B cell (primary cell): ENCODE measurements around the gene CDK19. TPM values are rescaled to one million over a fixed set of nuclear protein-coding genes. Genes with fewer than 3 reads are reported as not detected.

Source experiments
- ATAC-seq: fragments of 200-7000 bp; cut with Tn5 transposase; one replicate; pipeline ENCODE4 v1.10.0; 2021; ENCODE audit warnings: low read depth, mild to moderate bottlenecking, moderate number of reproducible peaks, moderate library complexity
- CTCF ChIA-PET: fragments of 350-600 bp; sonication (Branson Sonifier 250); formaldehyde crosslinking; loops from one replicate; lab custom pipeline; 2021; ENCODE audit warnings: antibody characterized with exemption, inconsistent platforms; lab: Charles Lee
- POLR2A ChIA-PET: fragments of 350-600 bp; sonication (Branson Sonifier 250); formaldehyde crosslinking; loops from one replicate; lab custom pipeline; 2021; ENCODE audit warnings: antibody characterized with exemption; lab: Charles Lee
- DNase-seq: peaks from one replicate; pipeline ENCODE4 v3.0.0; 2013
- H2AFZ ChIP-seq: 2 replicates; pipeline ENCODE4 v1.6.1; 2012; ENCODE audit warnings: mild to moderate bottlenecking, low read depth, low read length; ENCODE audit not compliant: insufficient read depth, poor library complexity, severe bottlenecking
- H3K27ac ChIP-seq, 2 donors: 1 replicate in 1 of 2; 2 replicates in 1 of 2; pipeline ENCODE4 v1.5.1; 2012 to 2013; ENCODE audit warnings: low read length in 2 of 2, mild to moderate bottlenecking in 2 of 2, moderate library complexity in 1 of 2
- H3K27me3 ChIP-seq, 4 experiments: fragments of 200-600 bp in 1 of 4; sonication (generic) in 1 of 4; replicated peaks in 1 of 4; 1 replicate in 2 of 4; 2 replicates in 2 of 4; pipeline versions ENCODE4 v1.6.1 to v1.7.0; 2013 to 2016; ENCODE audit warnings: low read length in 3 of 4, mild to moderate bottlenecking in 2 of 4, mixed read lengths in 1 of 4, moderate library complexity in 1 of 4; ENCODE audit not compliant: insufficient read depth in 4 of 4, control insufficient read depth in 3 of 4; ENCODE audit errors: control extremely low read depth in 1 of 4
- H3K36me3 ChIP-seq, 2 experiments: replicated peaks in 1 of 2; 1 replicate in 1 of 2; 2 replicates in 1 of 2; pipeline versions ENCODE4 v1.6.1 to v1.7.1; 2013; ENCODE audit warnings: low read length in 1 of 2; ENCODE audit not compliant: insufficient read depth in 2 of 2, control insufficient read depth in 1 of 2; ENCODE audit errors: control extremely low read depth in 1 of 2, extremely low read depth in 1 of 2
- H3K4me1 ChIP-seq, 2 donors: fragments of 200-600 bp in 1 of 2; sonication (generic) in 1 of 2; 1 replicate in 1 of 2; 2 replicates in 1 of 2; pipeline versions ENCODE4 v1.5.1 to v1.6.1; 2013 to 2017; ENCODE audit warnings: low read length in 2 of 2; ENCODE audit not compliant: control insufficient read depth in 2 of 2, insufficient read depth in 2 of 2
- H3K4me2 ChIP-seq: replicated peaks from 2 replicates; pipeline ENCODE3; 2012; ENCODE audit warnings: mild to moderate bottlenecking, low read depth, low read length; ENCODE audit not compliant: poor library complexity, severe bottlenecking
- H3K4me3 ChIP-seq, 5 experiments: fragments of 200-600 bp in 1 of 5; sonication (generic) in 1 of 5; 1 replicate in 3 of 5; 2 replicates in 2 of 5; pipeline versions ENCODE4 v1.5.1 to v1.7.0; 2011 to 2016; ENCODE audit warnings: low read length in 4 of 5, mild to moderate bottlenecking in 4 of 5, low read depth in 2 of 5, control low read depth in 1 of 5, moderate library complexity in 1 of 5; ENCODE audit not compliant: insufficient read depth in 1 of 5; ENCODE audit errors: control extremely low read depth in 1 of 5, extremely low read depth in 1 of 5
- H3K79me2 ChIP-seq: fragments of 200-600 bp; sonication (generic); one replicate; pipeline ENCODE4 v1.6.0; 2016; ENCODE audit warnings: low read length; ENCODE audit not compliant: control insufficient read depth, insufficient read depth
- H3K9ac ChIP-seq: fragments of 200-600 bp; sonication (generic); 2 replicates; pipeline ENCODE4 v1.6.1; 2017; ENCODE audit warnings: mild to moderate bottlenecking, low read length, moderate library complexity
- H3K9me3 ChIP-seq, 3 donors: one replicate each; pipeline versions ENCODE4 v1.6.1 to v1.7.1; 2013; ENCODE audit warnings: low read length in 2 of 3; ENCODE audit not compliant: control insufficient read depth in 2 of 3, insufficient read depth in 1 of 3; ENCODE audit errors: control extremely low read depth in 1 of 3
- H4K20me1 ChIP-seq: 2 replicates; pipeline ENCODE4 v1.6.0; 2012; ENCODE audit warnings: mild to moderate bottlenecking, low read length; ENCODE audit not compliant: insufficient read depth, control insufficient read depth, poor library complexity, severe bottlenecking
- H3K27ac Mint-ChIP-seq: one replicate; pipeline ENCODE4 v1.8.0; 2021; ENCODE audit warnings: mixed read lengths
- H3K27me3 Mint-ChIP-seq: one replicate; pipeline ENCODE4 v1.8.0; 2021; ENCODE audit warnings: mixed read lengths
- H3K4me1 Mint-ChIP-seq: one replicate; pipeline ENCODE4 v1.8.0; 2021; ENCODE audit warnings: mixed read lengths
- H3K4me3 Mint-ChIP-seq: one replicate; pipeline ENCODE4 v1.8.0; 2021; ENCODE audit warnings: mixed read lengths
- H3K9me3 Mint-ChIP-seq: one replicate; pipeline ENCODE4 v1.8.0; 2022; ENCODE audit warnings: mixed read lengths; ENCODE audit not compliant: insufficient read depth
- EZH2 ChIP-seq: IDR thresholded peaks from 2 replicates; pipeline ENCODE4 v1.6.1; 2012; ENCODE audit warnings: borderline replicate concordance, low read depth, mild to moderate bottlenecking, moderate library complexity, low read length; ENCODE audit not compliant: insufficient read depth, poor library complexity, severe bottlenecking
- WGBS: methylation state at CpG from one replicate; pipeline ENCODE4 v1.1.5; 2013; ENCODE audit warnings: missing lambda C conversion rate; ENCODE audit not compliant: insufficient coverage; 5-methylcytosine and 5-hydroxymethylcytosine counted together
- intact Hi-C: fragments of 100-400 bp; cut with micrococcal nuclease; formaldehyde crosslinking; loops from one replicate; pipeline ENCODE4 v1.10.0; 2022
- polyA plus RNA-seq: library from polyadenylated mRNA; depleted of rRNA; stranded (reverse); fragments of >200 nt; gene quantifications from 2 replicates; pipeline ENCODE4 v1.2.3, GENCODE V29; 2012
- total RNA-seq, 2 donors: library from RNA; stranded (reverse); fragments of 120-200 nt in 1 of 2; gene quantifications; 1 replicate in 1 of 2; 2 replicates in 1 of 2; pipeline versions ENCODE4 v1.2.3 to v1.2.4, GENCODE V29; 2013 to 2022
- TF ChIP-seq, protein P1 (sequence below): fragments of 200-600 bp; IDR thresholded peaks from one replicate; pipeline ENCODE4 v1.8.0; 2022; ENCODE audit warnings: antibody characterized with exemption, mild to moderate bottlenecking

The CDK19 gene
- total and polyA plus RNA-seq, 2 donors (not counting 1 experiment from before 2014, with no cell fraction given): 8.7 to 44.8 TPM

- H2AFZ ChIP-seq: no peak overlapping the region
- Mint-ChIP-seq H3K4me1 (peaks cover 22% of the 10 kb centered on the region), H3K4me3 (no peak overlapping the region), H3K9me3 (no peaks in the 10 kb centered on the region), H3K27ac (no peak overlapping the region), H3K27me3 (no peaks in the 10 kb centered on the region)
- H3K9ac ChIP-seq: no peak overlapping the region
- H3K79me2 ChIP-seq: no peaks in the 10 kb centered on the region
- H3K4me2 ChIP-seq: no peak overlapping the region
- POLR2A ChIA-PET: no interaction called here
- no peaks in the 10 kb centered on the region for H3K27me3 ChIP-seq
- DNase-seq (no peak), ATAC-seq (no peak)
- intact Hi-C loops: no loop called here
- H3K9me3 ChIP-seq: peaks cover 0 to 6% (median 3%) of the 10 kb centered on the region in 3 donors
- no peaks in the 10 kb centered on the region for H4K20me1 ChIP-seq
- WGBS: no CpG with 5 or more reads among the region's 3 CpGs
- H3K4me3 ChIP-seq: no peak overlapping the region
- no peak overlapping the region for H3K27ac ChIP-seq
- CTCF ChIA-PET: no interaction called here
- TF ChIP-seq, protein P1, sequence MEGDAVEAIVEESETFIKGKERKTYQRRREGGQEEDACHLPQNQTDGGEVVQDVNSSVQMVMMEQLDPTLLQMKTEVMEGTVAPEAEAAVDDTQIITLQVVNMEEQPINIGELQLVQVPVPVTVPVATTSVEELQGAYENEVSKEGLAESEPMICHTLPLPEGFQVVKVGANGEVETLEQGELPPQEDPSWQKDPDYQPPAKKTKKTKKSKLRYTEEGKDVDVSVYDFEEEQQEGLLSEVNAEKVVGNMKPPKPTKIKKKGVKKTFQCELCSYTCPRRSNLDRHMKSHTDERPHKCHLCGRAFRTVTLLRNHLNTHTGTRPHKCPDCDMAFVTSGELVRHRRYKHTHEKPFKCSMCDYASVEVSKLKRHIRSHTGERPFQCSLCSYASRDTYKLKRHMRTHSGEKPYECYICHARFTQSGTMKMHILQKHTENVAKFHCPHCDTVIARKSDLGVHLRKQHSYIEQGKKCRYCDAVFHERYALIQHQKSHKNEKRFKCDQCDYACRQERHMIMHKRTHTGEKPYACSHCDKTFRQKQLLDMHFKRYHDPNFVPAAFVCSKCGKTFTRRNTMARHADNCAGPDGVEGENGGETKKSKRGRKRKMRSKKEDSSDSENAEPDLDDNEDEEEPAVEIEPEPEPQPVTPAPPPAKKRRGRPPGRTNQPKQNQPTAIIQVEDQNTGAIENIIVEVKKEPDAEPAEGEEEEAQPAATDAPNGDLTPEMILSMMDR: no peak
- no peak for TF ChIP-seq EZH2
- H3K36me3 ChIP-seq: peaks cover 3 to 6% of the 10 kb centered on the region in 2 experiments
- H3K4me1 ChIP-seq: peaks cover 0 to 8% of the 10 kb centered on the region in 2 donors
These were observed 66.8 kb downstream of the CDK19 start for GRCh38 chr6:110748453-110748852.

DNA sequence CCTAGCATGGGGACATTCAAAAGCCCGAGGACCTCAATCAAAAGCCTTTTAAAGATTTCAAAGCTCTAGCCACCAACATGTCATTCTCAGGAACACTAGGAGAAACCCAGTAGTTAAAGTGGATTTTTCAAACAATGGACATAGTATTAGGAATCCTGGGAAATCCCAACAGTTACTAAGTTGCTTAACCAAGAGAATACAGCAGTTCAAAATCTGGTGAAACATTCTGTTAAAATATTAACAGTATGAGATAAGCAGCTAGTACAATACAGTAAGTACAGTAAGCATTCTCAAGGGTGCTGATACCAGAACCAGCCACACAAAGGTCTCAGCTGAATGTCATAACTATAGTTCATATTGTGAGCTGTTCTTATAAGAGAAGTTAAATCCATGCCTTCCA lies 68.6 kb downstream of the CDK19 start:
- no peaks in the 10 kb centered on the region for H3K79me2 ChIP-seq
- peaks cover 5 to 14% of the 10 kb centered on the region in 2 experiments for H3K36me3 ChIP-seq
- intact Hi-C loops: no loop called here
- TF ChIP-seq, protein P1: no peak
- TF ChIP-seq EZH2: no peak
- H3K4me2 ChIP-seq: no peak overlapping the region
- WGBS: no CpG with 5 or more reads among the region's 1 CpG
- no peak overlapping the region for H3K27ac ChIP-seq
- H4K20me1 ChIP-seq: no peaks in the 10 kb centered on the region
- no peak overlapping the region for H3K9ac ChIP-seq
- no peak overlapping the region for H2AFZ ChIP-seq
- peaks cover 1 to 23% (median 20%) of the 10 kb centered on the region in 3 donors for H3K9me3 ChIP-seq
- POLR2A ChIA-PET: no interaction called here
- Mint-ChIP-seq H3K27me3 (no peaks in the 10 kb centered on the region), H3K27ac (no peak overlapping the region), H3K4me1 (peaks cover 21% of the 10 kb centered on the region), H3K9me3 (peaks cover 7% of the 10 kb centered on the region), H3K4me3 (no peak overlapping the region)
- no peak overlapping the region for H3K4me3 ChIP-seq
- no peak for ATAC-seq
- CTCF ChIA-PET: no interaction called here
- peaks cover 0 to 8% of the 10 kb centered on the region in 2 donors for H3K4me1 ChIP-seq
- H3K27me3 ChIP-seq: no peaks in the 10 kb centered on the region
- DNase-seq: no peak
